ENCODE measurements around the gene ACTL10.
"Not testable (repeated sequence)": the region's sequence is repeated elsewhere in the genome, so short reads cannot be mapped to it uniquely, and the experiment has no call there.

The ACTL10 gene

GRCh38 chr20:33666293-33667244 is at the start of gene ACTL10:
Gene ACTL10, plus strand, starts transcription at chr20:33666943. Its CDS starts 555 bp downstream, at chr20:33667498.
- FAIRE-seq = peak; percentile 97
- peak; percentile 87 for DNase-seq (ENCODE audit: extremely low spot score, insufficient read length, low read depth)

GRCh38 chr20:33621717-33622400 is 44.9 kb upstream of the ACTL10 start:
- DNase-seq (ENCODE audit: extremely low spot score, insufficient read length, low read depth) = no peak
- FAIRE-seq = no peak

- FAIRE-seq (no peak), DNase-seq (ENCODE audit: extremely low spot score, insufficient read length, low read depth) (no peak)
These were observed 43.9 kb upstream of the ACTL10 start for GRCh38 chr20:33622705-33623365.

- DNase-seq (ENCODE audit: extremely low spot score, insufficient read length, low read depth) (no peak), FAIRE-seq (no peak)
These were observed 42.3 kb upstream of the ACTL10 start for GRCh38 chr20:33624399-33624798.

GRCh38 chr20:33626190-33626589 is 40.6 kb upstream of the ACTL10 start:
- no peak for DNase-seq (ENCODE audit: extremely low spot score, insufficient read length, low read depth)
- FAIRE-seq = no peak

GRCh38 chr20:33627577-33628216 is 39.0 kb upstream of the ACTL10 start:
- DNase-seq (ENCODE audit: extremely low spot score, insufficient read length, low read depth) (no peak), FAIRE-seq (no peak)

GRCh38 chr20:33629533-33629932 is 37.2 kb upstream of the ACTL10 start:
- DNase-seq (ENCODE audit: extremely low spot score, insufficient read length, low read depth) (no peak), FAIRE-seq (no peak)

- FAIRE-seq (no peak), DNase-seq (ENCODE audit: extremely low spot score, insufficient read length, low read depth) (no peak)
These were observed 36.8 kb upstream of the ACTL10 start for GRCh38 chr20:33629979-33630378.

- FAIRE-seq = no peak
- no peak for DNase-seq (ENCODE audit: extremely low spot score, insufficient read length, low read depth)
These were observed 36.2 kb upstream of the ACTL10 start for GRCh38 chr20:33630507-33630906.

GRCh38 chr20:33631910-33632309 is 34.8 kb upstream of the ACTL10 start:
- not testable (repeated sequence) for DNase-seq (ENCODE audit: extremely low spot score, insufficient read length, low read depth); FAIRE-seq

- no peak for DNase-seq (ENCODE audit: extremely low spot score, insufficient read length, low read depth)
- FAIRE-seq = no peak
These were observed 31.4 kb upstream of the ACTL10 start for GRCh38 chr20:33635341-33635740.

GRCh38 chr20:33636776-33637175 is 30.0 kb upstream of the ACTL10 start:
- no peak for FAIRE-seq

GRCh38 chr20:33640287-33640686 is 26.5 kb upstream of the ACTL10 start:
- FAIRE-seq (no peak), DNase-seq (ENCODE audit: extremely low spot score, insufficient read length, low read depth) (no peak)

More at GRCh38 chr20:33636776-33637175, 30.0 kb upstream of the ACTL10 start:
- no peak for DNase-seq (ENCODE audit: extremely low spot score, insufficient read length, low read depth)

GRCh38 chr20:33644313-33645071 is 22.3 kb upstream of the ACTL10 start:
- FAIRE-seq (no peak), DNase-seq (ENCODE audit: extremely low spot score, insufficient read length, low read depth) (no peak)

GRCh38 chr20:33645072-33645358 is 21.7 kb upstream of the ACTL10 start:
- FAIRE-seq (no peak), DNase-seq (ENCODE audit: extremely low spot score, insufficient read length, low read depth) (no peak)

GRCh38 chr20:33645396-33645795 is 21.3 kb upstream of the ACTL10 start:
- FAIRE-seq (no peak), DNase-seq (ENCODE audit: extremely low spot score, insufficient read length, low read depth) (no peak)

GRCh38 chr20:33646191-33646590 is 20.6 kb upstream of the ACTL10 start:
- FAIRE-seq = no peak
- no peak for DNase-seq (ENCODE audit: extremely low spot score, insufficient read length, low read depth)

GRCh38 chr20:33646959-33647602 is 19.7 kb upstream of the ACTL10 start:
- DNase-seq (ENCODE audit: extremely low spot score, insufficient read length, low read depth); FAIRE-seq: not testable (repeated sequence)

Data from GM18507 (cell line).